Kidney capillary endothelial cell (primary cell): ENCODE results near the gene KNCN.

Experiments used
- DNase-seq: peaks from one replicate; pipeline ENCODE4 v3.0.0-alpha.2; 2018; ENCODE audit warnings: low spot score

Gene KNCN

GRCh38 chr1:46551597-46552095, at the start of gene KNCN:
Gene KNCN, minus strand, starts transcription at chr1:46551647. Its CDS starts 432 bp downstream, at chr1:46551215.
- DNase-seq: no peak

- DNase-seq: no peak
Measured at GRCh38 chr1:46599059-46599970, 47.9 kb upstream of the KNCN start.

- no peak for DNase-seq
Measured at GRCh38 chr1:46596846-46597245, 45.4 kb upstream of the KNCN start.

GRCh38 chr1:46596036-46596435, 44.6 kb upstream of the KNCN start:
- no peak for DNase-seq

- no peak for DNase-seq
Measured at GRCh38 chr1:46595127-46595526, 43.7 kb upstream of the KNCN start.

GRCh38 chr1:46594063-46594462, 42.6 kb upstream of the KNCN start:
- no peak for DNase-seq

- DNase-seq: no peak
Measured at GRCh38 chr1:46592823-46593222, 41.4 kb upstream of the KNCN start.

GRCh38 chr1:46589529-46589928, 38.1 kb upstream of the KNCN start:
- DNase-seq: no peak

- DNase-seq: no peak
Measured at GRCh38 chr1:46587069-46587468, 35.6 kb upstream of the KNCN start.

GRCh38 chr1:46585312-46585938, 34.0 kb upstream of the KNCN start:
- no peak for DNase-seq

GRCh38 chr1:46583494-46583893, 32.0 kb upstream of the KNCN start:
- no peak for DNase-seq

GRCh38 chr1:46582972-46583371, 31.5 kb upstream of the KNCN start:
- DNase-seq: no peak

GRCh38 chr1:46581681-46582455, 30.4 kb upstream of the KNCN start:
- DNase-seq: no peak

GRCh38 chr1:46580140-46580903, 28.9 kb upstream of the KNCN start:
- DNase-seq: no peak

- no peak for DNase-seq
Measured at GRCh38 chr1:46577671-46578070, 26.2 kb upstream of the KNCN start.

- DNase-seq: no peak
Measured at GRCh38 chr1:46576596-46576995, 25.1 kb upstream of the KNCN start.

- DNase-seq: no peak
Measured at GRCh38 chr1:46575778-46576177, 24.3 kb upstream of the KNCN start.

GRCh38 chr1:46575300-46575699, 23.9 kb upstream of the KNCN start:
- DNase-seq: no peak

GRCh38 chr1:46571691-46572225, 20.3 kb upstream of the KNCN start:
- DNase-seq: no peak

GRCh38 chr1:46569884-46570725, 18.7 kb upstream of the KNCN start:
- no peak for DNase-seq

- no peak for DNase-seq
Measured at GRCh38 chr1:46569116-46569515, 17.7 kb upstream of the KNCN start.
